Measurements from ENCODE around the gene SDCCAG8.

DNA sequence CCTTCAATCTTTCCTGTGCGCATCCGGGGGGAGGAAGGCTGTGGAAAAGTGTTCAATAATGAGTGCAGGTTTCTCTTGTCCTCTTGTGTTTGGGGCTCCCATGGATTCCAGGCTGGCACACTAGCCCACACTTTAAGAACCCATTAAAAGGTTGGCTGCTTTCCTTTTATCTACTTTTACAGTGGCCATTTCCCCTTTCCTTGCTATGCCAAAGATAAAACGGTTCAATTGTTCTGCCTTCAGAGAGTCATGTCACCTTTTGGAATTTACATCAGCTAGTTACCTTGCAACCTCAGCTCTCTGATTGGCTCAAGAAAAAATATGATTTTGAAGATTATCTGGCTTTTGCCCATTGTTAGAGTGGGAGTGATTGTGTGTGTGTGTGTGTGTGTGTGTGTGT lies 182.3 kb downstream of the SDCCAG8 start:
- TF ChIP-seq GATA2 (IDR thresholded peaks at IDR 0.05; ENCODE audit: low read depth, low read length) (no peak), GATA3 (IDR thresholded peaks at IDR 0.05; ENCODE audit: low read depth, low read length) (no peak)

Data from SH-SY5Y (cell line).